Frontal cortex (tissue), 4 donors: ENCODE results near the gene CACNA2D3. TPM values are rescaled to one million over a fixed set of nuclear protein-coding genes. Genes with fewer than 3 reads are reported as not detected.

Experiments used
- DNase-seq, 2 donors: peaks; one replicate each; pipeline ENCODE4 v3.0.0; 2012; ENCODE audit warnings: low spot score in 2 of 2
- FAIRE-seq: peaks from 2 replicates; lab custom pipeline; 2012; peaks lifted over from hg19 to GRCh38; lab: Jason Lieb, UNC
- total RNA-seq: library from RNA; depleted of rRNA; stranded (reverse); fragments of >200 nt; gene quantifications from one replicate; pipeline ENCODE4 v1.2.3, GENCODE V29; 2014
- donor health status: control.
- donor health status: control.
- donor health status: control.

The CACNA2D3 gene
- total RNA-seq, 1 donor from 2014 or later, result 30.6 TPM

GRCh38 chr3:54791501-54792156, 669.3 kb downstream of the CACNA2D3 start:
- FAIRE-seq, result no peak
- DNase-seq, result no peak

- FAIRE-seq, result no peak
- no peak for DNase-seq
Measured at GRCh38 chr3:54792584-54792983, 670.2 kb downstream of the CACNA2D3 start.

GRCh38 chr3:54793171-54793570, 670.8 kb downstream of the CACNA2D3 start:
- FAIRE-seq (no peak), DNase-seq (no peak)

- DNase-seq (no peak), FAIRE-seq (no peak)
Measured at GRCh38 chr3:54797111-54797510, 674.8 kb downstream of the CACNA2D3 start.

GRCh38 chr3:54800478-54800877, 678.1 kb downstream of the CACNA2D3 start:
- no peak for FAIRE-seq

GRCh38 chr3:54801977-54802376, 679.6 kb downstream of the CACNA2D3 start:
- DNase-seq (no peak), FAIRE-seq (no peak)

More at GRCh38 chr3:54800478-54800877, 678.1 kb downstream of the CACNA2D3 start:
- no peak for DNase-seq

- DNase-seq (no peak), FAIRE-seq (no peak)
Measured at GRCh38 chr3:54810401-54810800, 688.0 kb downstream of the CACNA2D3 start.

GRCh38 chr3:54814224-54814623, 691.9 kb downstream of the CACNA2D3 start:
- FAIRE-seq, result no peak
- no peak for DNase-seq

GRCh38 chr3:54817628-54818027, 695.3 kb downstream of the CACNA2D3 start:
- no peak for DNase-seq

GRCh38 chr3:54818486-54818885, 696.1 kb downstream of the CACNA2D3 start:
- DNase-seq (no peak), FAIRE-seq (no peak)

More at GRCh38 chr3:54817628-54818027, 695.3 kb downstream of the CACNA2D3 start:
- no peak for FAIRE-seq

- no peak for DNase-seq
- FAIRE-seq, result no peak
Measured at GRCh38 chr3:54818942-54819341, 696.6 kb downstream of the CACNA2D3 start.

GRCh38 chr3:54819946-54820345, 697.6 kb downstream of the CACNA2D3 start:
- FAIRE-seq (no peak), DNase-seq (no peak)

GRCh38 chr3:54822206-54822605, 699.9 kb downstream of the CACNA2D3 start:
- FAIRE-seq, result no peak
- DNase-seq, result peak in 1 of 2 donors; percentile 27

- no peak for FAIRE-seq
- DNase-seq, result no peak
Measured at GRCh38 chr3:54826251-54826691, 703.9 kb downstream of the CACNA2D3 start.

GRCh38 chr3:54827056-54827687, 704.8 kb downstream of the CACNA2D3 start:
- no peak for FAIRE-seq

GRCh38 chr3:54827776-54828175, 705.4 kb downstream of the CACNA2D3 start:
- DNase-seq, result no peak
- FAIRE-seq, result no peak

More at GRCh38 chr3:54827056-54827687, 704.8 kb downstream of the CACNA2D3 start:
- no peak for DNase-seq

- no peak for DNase-seq
Measured at GRCh38 chr3:54830658-54831057, 708.3 kb downstream of the CACNA2D3 start.

GRCh38 chr3:54831112-54831511, 708.8 kb downstream of the CACNA2D3 start:
- DNase-seq (no peak), FAIRE-seq (no peak)

More at GRCh38 chr3:54830658-54831057, 708.3 kb downstream of the CACNA2D3 start:
- no peak for FAIRE-seq

- DNase-seq (no peak), FAIRE-seq (no peak)
Measured at GRCh38 chr3:54832876-54833275, 710.5 kb downstream of the CACNA2D3 start.

- FAIRE-seq (no peak), DNase-seq (no peak)
Measured at GRCh38 chr3:54835701-54836100, 713.3 kb downstream of the CACNA2D3 start.

- no peak for FAIRE-seq
Measured at GRCh38 chr3:54836871-54837270, 714.5 kb downstream of the CACNA2D3 start.

More at GRCh38 chr3:54836871-54837270, 714.5 kb downstream of the CACNA2D3 start:
- DNase-seq, result no peak
